Measurements from ENCODE around the gene AOPEP.

DNA sequence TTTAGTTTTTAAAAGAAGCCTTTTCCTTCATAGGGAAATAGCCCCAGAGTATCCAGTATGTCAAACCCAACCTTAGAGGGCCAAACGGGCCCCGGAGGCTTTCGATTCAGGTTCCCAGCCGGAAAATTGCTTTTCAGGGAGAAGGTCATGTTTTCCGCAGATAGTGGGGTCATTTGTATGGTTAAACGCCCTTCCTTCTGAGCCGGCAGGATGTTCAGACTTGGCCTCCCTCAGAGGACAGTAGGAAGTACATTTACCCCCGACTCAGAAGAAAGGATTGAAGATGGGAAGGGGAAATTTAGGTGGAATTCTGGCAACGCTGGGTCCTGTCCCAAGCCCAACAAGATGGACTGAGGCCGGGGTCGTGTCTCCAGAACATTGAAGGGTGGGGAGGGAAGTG, 195.2 kb downstream of the AOPEP start:
- TF ChIP-seq, protein P1, sequence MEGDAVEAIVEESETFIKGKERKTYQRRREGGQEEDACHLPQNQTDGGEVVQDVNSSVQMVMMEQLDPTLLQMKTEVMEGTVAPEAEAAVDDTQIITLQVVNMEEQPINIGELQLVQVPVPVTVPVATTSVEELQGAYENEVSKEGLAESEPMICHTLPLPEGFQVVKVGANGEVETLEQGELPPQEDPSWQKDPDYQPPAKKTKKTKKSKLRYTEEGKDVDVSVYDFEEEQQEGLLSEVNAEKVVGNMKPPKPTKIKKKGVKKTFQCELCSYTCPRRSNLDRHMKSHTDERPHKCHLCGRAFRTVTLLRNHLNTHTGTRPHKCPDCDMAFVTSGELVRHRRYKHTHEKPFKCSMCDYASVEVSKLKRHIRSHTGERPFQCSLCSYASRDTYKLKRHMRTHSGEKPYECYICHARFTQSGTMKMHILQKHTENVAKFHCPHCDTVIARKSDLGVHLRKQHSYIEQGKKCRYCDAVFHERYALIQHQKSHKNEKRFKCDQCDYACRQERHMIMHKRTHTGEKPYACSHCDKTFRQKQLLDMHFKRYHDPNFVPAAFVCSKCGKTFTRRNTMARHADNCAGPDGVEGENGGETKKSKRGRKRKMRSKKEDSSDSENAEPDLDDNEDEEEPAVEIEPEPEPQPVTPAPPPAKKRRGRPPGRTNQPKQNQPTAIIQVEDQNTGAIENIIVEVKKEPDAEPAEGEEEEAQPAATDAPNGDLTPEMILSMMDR (IDR thresholded peaks at IDR 0.05; ENCODE audit: low read length), result no peak
- no peak for TF ChIP-seq EZH2 (IDR thresholded peaks at IDR 0.05; ENCODE audit: borderline replicate concordance, low read length)

Measured in OCI-LY1 (cell line).